WERI-Rb-1 (cell line): ENCODE measurements around the gene RALY.

Experiments used
- DNase-seq: peaks from one replicate; pipeline ENCODE4 v3.0.0-alpha.2; 2020
- H3K27ac ChIP-seq: fragments of 250-450 bp; sonication (Bioruptor Pico); 2 replicates; pipeline ENCODE4 v1.5.1; 2020; ENCODE audit warnings: mild to moderate bottlenecking, moderate library complexity
- H3K27me3 ChIP-seq: fragments of 250-450 bp; sonication (Bioruptor Pico); 2 replicates; pipeline ENCODE4 v1.5.1; 2021; ENCODE audit warnings: mild to moderate bottlenecking, low read depth, moderate library complexity; ENCODE audit not compliant: insufficient read depth, severe bottlenecking
- H3K36me3 ChIP-seq: fragments of 250-450 bp; sonication (Bioruptor Pico); 2 replicates; pipeline ENCODE4 v1.5.1; 2020; ENCODE audit warnings: mild to moderate bottlenecking, moderate library complexity
- H3K4me3 ChIP-seq: 2 replicates; pipeline ENCODE4 v1.5.1; 2011; ENCODE audit warnings: low read depth, mild to moderate bottlenecking, control low read depth, low read length
- H3K9me3 ChIP-seq: fragments of 250-450 bp; sonication (Bioruptor Pico); 2 replicates; pipeline ENCODE4 v1.5.1; 2021; ENCODE audit warnings: mild to moderate bottlenecking, moderate library complexity; ENCODE audit not compliant: severe bottlenecking
- CTCF ChIP-seq: IDR thresholded peaks from 2 replicates; pipeline ENCODE4 v1.5.1; 2011; ENCODE audit warnings: low read depth, mild to moderate bottlenecking, control low read depth, inconsistent platforms, low read length

RALY gene

GRCh38 chr20:34065260-34065659, 71.5 kb downstream of the RALY start:
- no peak for TF ChIP-seq CTCF
- DNase-seq, result peak; percentile 37
- H3K4me3 ChIP-seq, result no peak overlapping the region
- no peaks in the 10 kb centered on the region for H3K9me3 ChIP-seq
- H3K27ac ChIP-seq, result peak overlapping the region; percentile 37
- no peaks in the 10 kb centered on the region for H3K36me3 ChIP-seq
- no peaks in the 10 kb centered on the region for H3K27me3 ChIP-seq

DNA sequence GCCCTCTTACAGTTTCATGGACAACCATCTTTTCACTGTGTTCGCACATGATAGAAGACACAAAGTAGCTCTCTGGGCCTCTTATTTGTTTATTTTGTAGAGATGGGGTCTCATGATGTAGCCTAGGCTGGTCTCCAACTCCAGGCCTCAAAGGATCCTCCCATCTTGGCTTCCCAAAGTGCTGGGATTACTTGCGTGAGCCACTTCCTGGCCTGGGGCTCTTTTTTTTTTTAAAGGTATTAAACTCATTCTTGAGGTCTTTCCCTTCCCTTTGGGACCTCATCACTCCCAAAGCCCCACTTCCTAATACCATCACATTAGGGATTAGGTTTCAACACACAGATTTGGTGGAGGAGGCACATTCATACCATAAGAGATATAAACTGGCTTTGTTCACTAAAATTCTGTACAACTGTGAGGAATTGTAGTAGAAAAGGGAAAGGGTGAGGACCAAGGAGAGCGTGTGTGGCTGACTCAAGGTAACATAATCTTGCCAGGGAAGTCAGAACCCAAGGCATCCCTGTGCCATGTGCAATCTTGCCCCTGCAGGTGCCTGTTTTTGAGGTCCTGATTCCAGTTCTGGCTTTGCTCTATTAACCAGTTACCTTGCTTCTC, 72.9 kb downstream of the RALY start:
- TF ChIP-seq CTCF, result no peak
- no peak for DNase-seq
- no peaks in the 10 kb centered on the region for H3K9me3 ChIP-seq
- H3K4me3 ChIP-seq, result no peak overlapping the region
- H3K27ac ChIP-seq, result peak overlapping the region; percentile 30; the same call in 1 of the 2 replicates
- H3K27me3 ChIP-seq, result no peaks in the 10 kb centered on the region
- 0 out of 2 replicates have a peak, but pooled peaks cover 3% of the 10 kb centered on the region for H3K36me3 ChIP-seq

- Histone ChIP-seq H3K4me3 (no peak overlapping the region), H3K27me3 (no peaks in the 10 kb centered on the region), H3K27ac (no peak overlapping the region), H3K9me3 (no peaks in the 10 kb centered on the region), H3K36me3 (peaks cover 11% of the 10 kb centered on the region; the same call in 1 of the 2 replicates)
- TF ChIP-seq CTCF, result no peak
- DNase-seq, result no peak
Measured at GRCh38 chr20:34068001-34068400, 74.3 kb downstream of the RALY start.

DNA sequence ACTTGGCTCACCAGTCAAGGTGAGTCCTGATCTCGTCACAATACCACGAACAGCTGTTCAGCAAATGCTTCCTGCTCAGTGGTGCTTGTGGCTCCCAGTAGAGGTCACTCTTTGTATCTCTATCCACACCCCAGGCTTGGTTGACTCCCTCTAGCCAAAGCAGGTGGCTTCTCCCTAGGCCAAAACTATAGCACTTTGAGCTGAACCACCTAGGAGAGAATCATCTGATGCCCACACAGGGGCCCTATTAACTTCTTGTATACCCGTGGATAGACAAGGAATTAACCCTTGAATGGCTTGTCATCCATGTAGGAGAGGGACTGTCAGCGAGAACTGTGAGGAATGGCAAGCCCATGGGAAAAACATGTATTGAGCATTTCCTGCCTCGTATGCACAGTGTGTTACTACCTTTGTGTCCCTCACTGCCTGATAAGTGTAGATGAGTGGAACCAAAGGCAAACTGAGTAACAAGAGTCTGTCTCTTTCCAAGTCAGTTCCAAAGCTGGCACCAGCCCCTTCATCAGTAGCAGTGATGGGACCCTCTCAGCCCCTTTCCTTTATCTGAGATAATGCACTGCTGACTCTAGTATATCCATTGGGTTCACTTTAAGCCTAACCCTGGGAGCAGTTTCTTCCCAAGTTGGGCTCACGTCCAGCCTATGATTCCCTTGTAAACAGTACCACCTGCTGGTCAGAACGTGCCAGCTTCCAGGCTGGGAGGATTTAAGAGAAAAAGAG, 75.8 kb downstream of the RALY start:
- peak; percentile 80 for TF ChIP-seq CTCF
- Histone ChIP-seq H3K27me3 (no peaks in the 10 kb centered on the region), H3K36me3 (peaks cover 14% of the 10 kb centered on the region; the same call in 1 of the 2 replicates), H3K9me3 (no peaks in the 10 kb centered on the region), H3K4me3 (no peak overlapping the region), H3K27ac (no peak overlapping the region)
- DNase-seq, result peak; percentile 70

DNA sequence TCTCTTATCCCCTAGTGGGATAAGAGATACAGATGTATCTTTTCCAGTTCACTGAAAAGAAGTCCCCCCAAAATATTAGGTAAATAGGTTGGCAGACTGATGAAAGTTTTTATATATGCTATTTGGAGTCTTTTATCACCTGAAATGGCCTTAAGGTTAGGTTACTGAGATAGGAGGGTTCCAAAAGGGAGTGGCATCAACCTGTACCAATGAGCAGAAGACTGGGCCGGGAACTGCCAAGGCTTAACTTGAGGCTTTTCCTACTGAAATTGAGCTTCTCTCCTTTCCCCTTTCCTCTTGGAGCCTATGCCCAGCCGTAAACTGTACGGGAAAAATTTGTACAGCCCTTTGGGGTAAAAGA, 76.3 kb downstream of the RALY start:
- no peak for DNase-seq
- TF ChIP-seq CTCF, result no peak
- Histone ChIP-seq H3K4me3 (no peak overlapping the region), H3K27me3 (no peaks in the 10 kb centered on the region), H3K36me3 (peaks cover 14% of the 10 kb centered on the region; the same call in 1 of the 2 replicates), H3K9me3 (no peaks in the 10 kb centered on the region), H3K27ac (no peak overlapping the region)
